Skeletal muscle satellite cell (primary cell): ENCODE data around the gene MMP14.

Source experiments
- H3K27me3 ChIP-seq: 2 replicates; pipeline ENCODE4 v1.7.0; 2013; ENCODE audit warnings: low read length; ENCODE audit not compliant: control insufficient read depth, insufficient read depth
- H3K36me3 ChIP-seq: 2 replicates; pipeline ENCODE4 v1.7.0; 2013; ENCODE audit warnings: mild to moderate bottlenecking, control low read depth, low read length; ENCODE audit not compliant: insufficient read depth
- H3K4me1 ChIP-seq: 2 replicates; pipeline ENCODE4 v1.7.0; 2013; ENCODE audit warnings: low read length; ENCODE audit not compliant: control insufficient read depth, insufficient read depth
- H3K4me2 ChIP-seq: 2 replicates; pipeline ENCODE4 v1.7.0; 2013; ENCODE audit warnings: mild to moderate bottlenecking, low read length
- H3K4me3 ChIP-seq: 2 replicates; pipeline ENCODE4 v1.7.0; 2013; ENCODE audit warnings: low read length
- H3K9ac ChIP-seq: 2 replicates; pipeline ENCODE4 v1.7.0; 2013; ENCODE audit warnings: mild to moderate bottlenecking, low read depth, low read length, moderate library complexity
- H3K9me3 ChIP-seq: replicated peaks from 2 replicates; pipeline ENCODE4 v1.7.0; 2013; ENCODE audit warnings: mild to moderate bottlenecking, control low read depth, low read length

MMP14 gene

GRCh38 chr14:22837114-22837749 is 847 bp downstream of the MMP14 start:
- H3K27me3 ChIP-seq = no peaks in the 10 kb centered on the region
- peaks cover 20% of the 10 kb centered on the region for H3K4me1 ChIP-seq
- peak overlapping the region; percentile 95 for H3K4me2 ChIP-seq
- H3K4me3 ChIP-seq = peak overlapping the region; percentile 91
- peaks cover 48% of the 10 kb centered on the region for H3K36me3 ChIP-seq
- H3K9me3 ChIP-seq = no peaks in the 10 kb centered on the region
- H3K9ac ChIP-seq = peak overlapping the region; percentile 99

GRCh38 chr14:22837750-22838538 is 1.6 kb downstream of the MMP14 start:
- peak overlapping the region; percentile 99 for H3K9ac ChIP-seq
- H3K4me2 ChIP-seq = peak overlapping the region; percentile 95
- H3K4me3 ChIP-seq = peak overlapping the region; percentile 91
- H3K4me1 ChIP-seq = peaks cover 20% of the 10 kb centered on the region
- H3K27me3 ChIP-seq = no peaks in the 10 kb centered on the region
- H3K36me3 ChIP-seq = peaks cover 55% of the 10 kb centered on the region
- no peaks in the 10 kb centered on the region for H3K9me3 ChIP-seq

- no peaks in the 10 kb centered on the region for H3K9me3 ChIP-seq
- no peaks in the 10 kb centered on the region for H3K27me3 ChIP-seq
- peaks cover 62% of the 10 kb centered on the region for H3K36me3 ChIP-seq
- H3K4me2 ChIP-seq = peak overlapping the region; percentile 95
- H3K4me3 ChIP-seq = peak overlapping the region; percentile 91
- peaks cover 20% of the 10 kb centered on the region for H3K4me1 ChIP-seq
- H3K9ac ChIP-seq = peak overlapping the region; percentile 99
Measured at GRCh38 chr14:22838631-22839041, 2.3 kb downstream of the MMP14 start.

- peaks cover 60% of the 10 kb centered on the region for H3K36me3 ChIP-seq
- H3K4me3 ChIP-seq = peak overlapping the region; percentile 91
Measured at GRCh38 chr14:22839159-22839779, 2.9 kb downstream of the MMP14 start.

GRCh38 chr14:22841311-22841710 is 4.9 kb downstream of the MMP14 start:
- no peaks in the 10 kb centered on the region for H3K27me3 ChIP-seq
- peak overlapping the region; percentile 21 for H3K9ac ChIP-seq
- H3K4me2 ChIP-seq = no peak overlapping the region
- no peaks in the 10 kb centered on the region for H3K9me3 ChIP-seq
- peaks cover 19% of the 10 kb centered on the region for H3K4me1 ChIP-seq
- peaks cover 75% of the 10 kb centered on the region for H3K36me3 ChIP-seq
- no peak overlapping the region for H3K4me3 ChIP-seq

More at GRCh38 chr14:22839159-22839779, 2.9 kb downstream of the MMP14 start:
- H3K9ac ChIP-seq = peak overlapping the region; percentile 99
- no peaks in the 10 kb centered on the region for H3K9me3 ChIP-seq
- peaks cover 20% of the 10 kb centered on the region for H3K4me1 ChIP-seq
- no peaks in the 10 kb centered on the region for H3K27me3 ChIP-seq
- H3K4me2 ChIP-seq = peak overlapping the region; percentile 95

GRCh38 chr14:22841769-22842168 is 5.4 kb downstream of the MMP14 start:
- Histone ChIP-seq H3K27me3 (no peaks in the 10 kb centered on the region), H3K9me3 (no peaks in the 10 kb centered on the region), H3K4me1 (peaks cover 23% of the 10 kb centered on the region), H3K36me3 (peaks cover 79% of the 10 kb centered on the region), H3K4me3 (no peak overlapping the region), H3K4me2 (no peak overlapping the region), H3K9ac (peak overlapping the region; percentile 4)

- Histone ChIP-seq H3K4me3 (no peak overlapping the region), H3K4me2 (no peak overlapping the region), H3K9me3 (no peaks in the 10 kb centered on the region), H3K4me1 (peaks cover 27% of the 10 kb centered on the region), H3K9ac (peak overlapping the region; percentile 4), H3K36me3 (peaks cover 82% of the 10 kb centered on the region), H3K27me3 (no peaks in the 10 kb centered on the region)
Measured at GRCh38 chr14:22842211-22843122, 6.1 kb downstream of the MMP14 start.

GRCh38 chr14:22843123-22843925 is 6.9 kb downstream of the MMP14 start:
- peaks cover 80% of the 10 kb centered on the region for H3K36me3 ChIP-seq
- no peak overlapping the region for H3K4me3 ChIP-seq
- no peak overlapping the region for H3K9ac ChIP-seq
- H3K9me3 ChIP-seq = no peaks in the 10 kb centered on the region
- no peak overlapping the region for H3K4me2 ChIP-seq
- H3K27me3 ChIP-seq = no peaks in the 10 kb centered on the region
- H3K4me1 ChIP-seq = peaks cover 36% of the 10 kb centered on the region

- Histone ChIP-seq H3K4me1 (peaks cover 37% of the 10 kb centered on the region), H3K9me3 (no peaks in the 10 kb centered on the region), H3K27me3 (no peaks in the 10 kb centered on the region), H3K36me3 (peaks cover 72% of the 10 kb centered on the region), H3K4me3 (no peak overlapping the region), H3K9ac (no peak overlapping the region), H3K4me2 (no peak overlapping the region)
Measured at GRCh38 chr14:22844221-22845102, 8.1 kb downstream of the MMP14 start.

- Histone ChIP-seq H3K36me3 (peaks cover 68% of the 10 kb centered on the region), H3K27me3 (no peaks in the 10 kb centered on the region), H3K9ac (no peak overlapping the region)
Measured at GRCh38 chr14:22845103-22845394, 8.7 kb downstream of the MMP14 start.

More at GRCh38 chr14:22845103-22845394, 8.7 kb downstream of the MMP14 start:
- H3K9me3 ChIP-seq = no peaks in the 10 kb centered on the region
- H3K4me3 ChIP-seq = no peak overlapping the region
- H3K4me2 ChIP-seq = no peak overlapping the region
- H3K4me1 ChIP-seq = peaks cover 40% of the 10 kb centered on the region
